HL-60 (cell line): Measurements from ENCODE around the gene HOXB6.

ENCODE experiments used
- DNase-seq, 2 experiments: peaks; one replicate each; pipeline ENCODE4 v3.0.0-alpha.2; 2010 to 2020; ENCODE audit warnings: low read depth in 1 of 2, low spot score in 1 of 2
- H3K27ac ChIP-seq: fragments of 250-450 bp; sonication (Bioruptor Pico); replicated peaks from 2 replicates; pipeline ENCODE4 v1.5.1; 2020; ENCODE audit warnings: mild to moderate bottlenecking, moderate library complexity
- H3K27me3 ChIP-seq: fragments of 250-450 bp; sonication (Bioruptor Pico); 2 replicates; pipeline ENCODE4 v1.5.1; 2021; ENCODE audit warnings: mild to moderate bottlenecking, moderate library complexity; ENCODE audit not compliant: insufficient read depth, poor library complexity, severe bottlenecking
- H3K4me3 ChIP-seq: replicated peaks from 2 replicates; pipeline ENCODE4 v1.5.1; 2011; ENCODE audit warnings: mild to moderate bottlenecking, control low read depth, low read length; ENCODE audit not compliant: insufficient read depth
- CTCF ChIP-seq: IDR thresholded peaks from one replicate; pipeline ENCODE4 v1.5.1; 2011; ENCODE audit warnings: low read length, control low read depth, inconsistent platforms; ENCODE audit not compliant: insufficient read depth
- GABPA ChIP-seq: IDR thresholded peaks from 2 replicates; pipeline ENCODE4 v1.6.1; 2012; ENCODE audit warnings: low read depth
- POLR2AphosphoS5 ChIP-seq: IDR thresholded peaks from 2 replicates; pipeline ENCODE4 v1.6.1; 2012; ENCODE audit warnings: low read depth
- REST ChIP-seq: IDR thresholded peaks from 2 replicates; pipeline ENCODE4 v1.6.1; 2012; ENCODE audit warnings: low read depth; ENCODE audit not compliant: insufficient replicate concordance
- SPI1 ChIP-seq: IDR thresholded peaks from 2 replicates; pipeline ENCODE4 v1.6.1; 2012; ENCODE audit warnings: low read depth, mild to moderate bottlenecking, borderline replicate concordance

HOXB6 gene

GRCh38 chr17:48622857-48623256, 18.1 kb upstream of the HOXB6 start:
- TF ChIP-seq GABPA: no peak
- no peak for TF ChIP-seq CTCF
- TF ChIP-seq POLR2AphosphoS5: no peak
- no peak for TF ChIP-seq REST
- no peak for TF ChIP-seq SPI1
- Histone ChIP-seq H3K27ac (no peak overlapping the region), H3K27me3 (peaks cover 83% of the 10 kb centered on the region), H3K4me3 (no peak overlapping the region)
- no peak for DNase-seq

- Histone ChIP-seq H3K27ac (no peak overlapping the region), H3K27me3 (peaks cover 81% of the 10 kb centered on the region), H3K4me3 (no peak overlapping the region)
- TF ChIP-seq POLR2AphosphoS5: no peak
- TF ChIP-seq SPI1: no peak
- TF ChIP-seq CTCF: no peak
- TF ChIP-seq GABPA: no peak
- no peak for TF ChIP-seq REST
- no peak for DNase-seq
Measured at GRCh38 chr17:48621410-48622392, 16.9 kb upstream of the HOXB6 start.

- no peak for DNase-seq
- Histone ChIP-seq H3K27me3 (peaks cover 85% of the 10 kb centered on the region), H3K27ac (no peak overlapping the region), H3K4me3 (no peak overlapping the region)
- TF ChIP-seq GABPA (no peak), SPI1 (no peak), CTCF (no peak), POLR2AphosphoS5 (no peak), REST (no peak)
Measured at GRCh38 chr17:48620461-48621139, 15.8 kb upstream of the HOXB6 start.
